Upper lobe of left lung (tissue), 6 donors: ENCODE results near the gene DOCK7. TPM values are rescaled to one million over a fixed set of nuclear protein-coding genes. Genes with fewer than 3 reads are reported as not detected.

Experiments used
- ATAC-seq, 2 donors: fragments of 200-7000 bp; cut with Tn5 transposase; one replicate each; pipeline ENCODE4 v1.9.1; 2022; ENCODE audit warnings: mild to moderate bottlenecking in 2 of 2, moderate library complexity in 2 of 2; ENCODE audit not compliant: low FRiP score in 2 of 2
- DNase-seq, 2 donors: peaks; one replicate each; pipeline ENCODE4 v3.0.0-alpha.2; 2019 to 2020
- H3K27ac ChIP-seq, 4 donors: fragments of 200-600 bp; sonication (generic); one replicate each; pipeline ENCODE4 v1.5.1; 2016 to 2019
- H3K27me3 ChIP-seq, 4 donors: fragments of 200-600 bp; sonication (generic); one replicate each; pipeline ENCODE4 v1.5.1; 2017 to 2019
- H3K36me3 ChIP-seq, 4 donors: fragments of 200-600 bp; sonication (generic); one replicate each; pipeline ENCODE4 v1.5.1; 2016 to 2019
- H3K4me1 ChIP-seq, 4 donors: fragments of 200-600 bp; sonication (generic); one replicate each; pipeline ENCODE4 v1.5.1; 2018 to 2019
- H3K4me3 ChIP-seq, 4 donors: fragments of 200-600 bp; sonication (generic); one replicate each; pipeline ENCODE4 v1.5.1; 2017 to 2019; ENCODE audit warnings: mild to moderate bottlenecking in 2 of 4, moderate library complexity in 1 of 4
- H3K9me3 ChIP-seq, 4 donors: fragments of 200-600 bp; sonication (generic); one replicate each; pipeline ENCODE4 v1.5.1; 2018 to 2019
- EP300 ChIP-seq, 4 donors: sonication (generic); formaldehyde crosslinking; IDR thresholded peaks; one replicate each; pipeline ENCODE4 v1.5.1; 2017; ENCODE audit warnings: antibody characterized with exemption in 4 of 4, control low read depth in 2 of 4
- POLR2A ChIP-seq, 4 donors: fragments of 450-650 bp; IDR thresholded peaks; one replicate each; pipeline ENCODE4 v1.5.1; 2016 to 2017; ENCODE audit warnings: antibody characterized with exemption in 4 of 4, mild to moderate bottlenecking in 2 of 4
- POLR2AphosphoS5 ChIP-seq, 2 donors: sonication (generic); formaldehyde crosslinking; IDR thresholded peaks; one replicate each; pipeline ENCODE4 v1.5.1; 2017; ENCODE audit warnings: antibody characterized with exemption in 2 of 2
- WGBS, 2 donors: methylation state at CpG; one replicate each; pipeline ENCODE4 v1.1.5; 2017 to 2018; 5-methylcytosine and 5-hydroxymethylcytosine counted together
- total RNA-seq, 6 donors: library from RNA; depleted of rRNA in 4 of 6; stranded (reverse); fragments of >200 nt in 4 of 6; gene quantifications; one replicate each; pipeline versions ENCODE4 v1.1.0 to v1.2.1, GENCODE V29; 2016 to 2021
- TF ChIP-seq, protein P1 (sequence below), 6 experiments: fragments of 450-650 bp in 4 of 6; fragments of 200-600 bp in 2 of 6; sonication (generic) in 2 of 6; IDR thresholded peaks; one replicate each; pipeline ENCODE4 v1.5.1; 2016 to 2019; ENCODE audit warnings: antibody characterized with exemption in 6 of 6
- donor health status: DM: no; HTN: no; CAD: no; lungs with moderate emphysema.
- donor health status: DM: no; HTN: yes; CAD: no; lungs with severe emphysema.

Gene DOCK7
- total RNA-seq, 6 donors from 2014 or later: 19.4 to 31.9 (median 26.4) TPM

DNA sequence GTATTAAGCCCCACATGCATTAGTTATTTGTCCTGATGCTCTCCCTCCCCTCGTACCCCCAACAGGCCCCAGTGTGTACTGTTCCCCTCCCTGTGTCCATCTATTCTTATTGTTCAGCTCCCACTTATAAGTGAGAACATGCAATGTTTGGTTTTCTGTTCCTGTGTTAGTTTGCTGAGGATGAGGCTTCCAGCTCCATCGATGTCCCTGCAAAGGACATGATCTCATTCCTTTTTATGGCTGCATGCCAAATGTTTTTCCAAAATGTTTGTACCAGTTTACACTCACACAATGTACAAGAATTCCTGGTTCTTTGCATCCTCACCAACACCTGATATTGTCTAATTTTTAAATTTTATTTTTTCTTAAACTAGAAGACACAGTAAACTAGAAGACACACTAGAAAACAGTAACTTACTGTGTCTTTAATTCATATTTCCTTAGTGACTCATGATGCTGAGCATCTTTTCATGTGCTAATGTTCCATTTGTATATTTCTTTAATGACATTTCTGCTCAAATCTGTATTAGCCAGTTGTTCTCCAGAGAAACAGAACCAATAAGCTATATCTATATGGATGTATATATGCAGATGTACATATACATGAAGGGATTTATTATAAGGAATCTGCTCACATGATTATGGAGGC lies 270.7 kb downstream of the DOCK7 start:
- H3K9me3 ChIP-seq: no peaks in the 10 kb centered on the region
- no peak overlapping the region for H3K4me3 ChIP-seq
- TF ChIP-seq POLR2AphosphoS5 (IDR thresholded peaks at IDR 0.05): no peak
- no peak for TF ChIP-seq POLR2A (IDR thresholded peaks at IDR 0.05)
- TF ChIP-seq, protein P1, sequence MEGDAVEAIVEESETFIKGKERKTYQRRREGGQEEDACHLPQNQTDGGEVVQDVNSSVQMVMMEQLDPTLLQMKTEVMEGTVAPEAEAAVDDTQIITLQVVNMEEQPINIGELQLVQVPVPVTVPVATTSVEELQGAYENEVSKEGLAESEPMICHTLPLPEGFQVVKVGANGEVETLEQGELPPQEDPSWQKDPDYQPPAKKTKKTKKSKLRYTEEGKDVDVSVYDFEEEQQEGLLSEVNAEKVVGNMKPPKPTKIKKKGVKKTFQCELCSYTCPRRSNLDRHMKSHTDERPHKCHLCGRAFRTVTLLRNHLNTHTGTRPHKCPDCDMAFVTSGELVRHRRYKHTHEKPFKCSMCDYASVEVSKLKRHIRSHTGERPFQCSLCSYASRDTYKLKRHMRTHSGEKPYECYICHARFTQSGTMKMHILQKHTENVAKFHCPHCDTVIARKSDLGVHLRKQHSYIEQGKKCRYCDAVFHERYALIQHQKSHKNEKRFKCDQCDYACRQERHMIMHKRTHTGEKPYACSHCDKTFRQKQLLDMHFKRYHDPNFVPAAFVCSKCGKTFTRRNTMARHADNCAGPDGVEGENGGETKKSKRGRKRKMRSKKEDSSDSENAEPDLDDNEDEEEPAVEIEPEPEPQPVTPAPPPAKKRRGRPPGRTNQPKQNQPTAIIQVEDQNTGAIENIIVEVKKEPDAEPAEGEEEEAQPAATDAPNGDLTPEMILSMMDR (IDR thresholded peaks at IDR 0.05): no peak
- TF ChIP-seq EP300 (IDR thresholded peaks at IDR 0.05): no peak
- ATAC-seq (no peak), DNase-seq (no peak)
- no peaks in the 10 kb centered on the region for H3K36me3 ChIP-seq
- 56 to 66% methylated on average over 2 of the region's 2 CpGs for WGBS, 2 donors
- no peaks in the 10 kb centered on the region for H3K4me1 ChIP-seq
- no peak overlapping the region for H3K27ac ChIP-seq
- no peaks in the 10 kb centered on the region for H3K27me3 ChIP-seq

DNA sequence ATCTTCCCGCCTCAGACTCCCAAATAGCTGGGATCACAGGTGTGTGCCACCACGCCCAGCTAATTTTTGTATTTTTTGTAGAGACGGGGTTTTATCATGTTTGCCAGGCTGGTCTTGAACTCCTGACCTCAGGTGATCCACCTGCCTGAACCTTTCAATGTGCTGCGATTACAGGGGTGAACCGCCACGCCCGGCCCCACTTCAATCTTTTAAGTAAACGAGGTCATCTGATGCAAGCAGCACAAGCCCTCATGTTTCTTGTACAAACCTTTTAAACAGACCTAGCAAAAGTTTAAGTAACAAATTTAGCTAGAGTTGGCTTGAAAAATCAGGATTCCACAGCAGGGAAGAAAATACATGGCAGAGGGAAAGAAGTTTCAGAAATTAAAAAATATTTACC lies 272.5 kb downstream of the DOCK7 start:
- 81 to 94% methylated on average over 8 of the region's 8 CpGs for WGBS, 2 donors
- Histone ChIP-seq H3K27ac (no peak overlapping the region), H3K4me3 (no peak overlapping the region), H3K27me3 (no peaks in the 10 kb centered on the region), H3K9me3 (no peaks in the 10 kb centered on the region), H3K36me3 (no peaks in the 10 kb centered on the region), H3K4me1 (no peaks in the 10 kb centered on the region)
- TF ChIP-seq POLR2A (IDR thresholded peaks at IDR 0.05) (no peak), EP300 (IDR thresholded peaks at IDR 0.05) (no peak), POLR2AphosphoS5 (IDR thresholded peaks at IDR 0.05) (no peak)
- TF ChIP-seq, protein P1 (IDR thresholded peaks at IDR 0.05): no peak
- DNase-seq (peak in 1 of 2 donors; percentile 51), ATAC-seq (no peak)

DNA sequence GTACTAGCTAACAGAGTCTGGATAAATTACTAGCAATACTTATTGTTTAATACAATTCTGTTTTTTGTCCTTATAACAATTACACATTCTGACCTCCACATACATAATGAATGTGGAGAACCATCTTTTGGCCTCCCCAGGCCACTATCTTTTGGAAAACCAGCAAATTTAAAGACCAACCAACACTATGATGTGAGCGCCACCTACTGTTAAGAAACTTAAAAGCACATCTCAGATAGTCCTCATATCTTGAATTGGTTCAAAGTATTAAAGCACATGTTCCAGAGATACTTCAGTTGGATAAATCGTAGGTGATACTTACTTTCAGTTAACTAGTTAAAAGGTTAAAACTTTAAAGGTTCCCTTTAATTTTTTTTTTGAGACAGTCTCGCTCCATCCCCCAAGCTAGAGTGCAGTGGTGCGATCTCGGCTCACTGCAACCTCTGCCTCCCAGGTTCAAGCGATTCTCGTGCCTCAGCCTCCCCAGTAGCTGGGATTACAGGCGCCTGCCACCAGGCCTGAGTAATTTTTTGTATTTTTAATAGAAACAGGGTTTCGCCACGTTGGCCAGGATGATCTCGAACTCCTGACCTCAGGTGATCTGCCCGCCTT lies 280.7 kb downstream of the DOCK7 start:
- Histone ChIP-seq H3K4me1 (no peaks in the 10 kb centered on the region), H3K27me3 (no peaks in the 10 kb centered on the region), H3K36me3 (no peaks in the 10 kb centered on the region), H3K9me3 (no peaks in the 10 kb centered on the region), H3K27ac (no peak overlapping the region), H3K4me3 (no peak overlapping the region)
- DNase-seq (no peak), ATAC-seq (peak in 1 of 2 donors; percentile 77)
- WGBS, 2 donors: 74 to 75% methylated on average over 12 of the region's 12 CpGs
- TF ChIP-seq, protein P1 (IDR thresholded peaks at IDR 0.05): peak; percentile 50 to 76 (median 64)
- TF ChIP-seq POLR2AphosphoS5 (IDR thresholded peaks at IDR 0.05): no peak

DNA sequence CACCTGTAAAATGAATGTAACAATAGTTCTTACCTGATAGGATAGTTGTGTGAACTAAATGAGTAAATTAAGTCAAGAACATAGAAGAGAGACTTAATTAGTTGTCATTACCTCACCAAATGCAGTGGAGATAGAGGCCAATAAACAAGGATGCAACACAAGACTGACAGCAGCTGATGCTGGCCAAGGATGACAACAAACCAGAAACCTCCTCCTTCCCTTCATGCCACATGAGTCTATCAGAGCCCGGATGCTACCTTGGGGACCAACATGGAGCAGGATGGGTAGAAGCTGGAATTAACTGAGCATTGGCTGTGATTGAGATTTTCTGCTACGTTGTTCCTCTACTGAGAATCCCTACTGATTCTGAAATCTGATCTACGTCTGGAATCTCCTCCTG lies 281.6 kb downstream of the DOCK7 start:
- ATAC-seq (no peak), DNase-seq (no peak)
- no peak overlapping the region for H3K27ac ChIP-seq
- 82 to 94% methylated on average over 3 of the region's 3 CpGs for WGBS, 2 donors
- TF ChIP-seq POLR2AphosphoS5 (IDR thresholded peaks at IDR 0.05) (no peak), EP300 (IDR thresholded peaks at IDR 0.05) (no peak), POLR2A (IDR thresholded peaks at IDR 0.05) (no peak)
- TF ChIP-seq, protein P1 (IDR thresholded peaks at IDR 0.05): no peak
- no peak overlapping the region for H3K4me3 ChIP-seq
- H3K9me3 ChIP-seq: no peaks in the 10 kb centered on the region
- no peaks in the 10 kb centered on the region for H3K27me3 ChIP-seq
- no peaks in the 10 kb centered on the region for H3K4me1 ChIP-seq
- H3K36me3 ChIP-seq: no peaks in the 10 kb centered on the region

DNA sequence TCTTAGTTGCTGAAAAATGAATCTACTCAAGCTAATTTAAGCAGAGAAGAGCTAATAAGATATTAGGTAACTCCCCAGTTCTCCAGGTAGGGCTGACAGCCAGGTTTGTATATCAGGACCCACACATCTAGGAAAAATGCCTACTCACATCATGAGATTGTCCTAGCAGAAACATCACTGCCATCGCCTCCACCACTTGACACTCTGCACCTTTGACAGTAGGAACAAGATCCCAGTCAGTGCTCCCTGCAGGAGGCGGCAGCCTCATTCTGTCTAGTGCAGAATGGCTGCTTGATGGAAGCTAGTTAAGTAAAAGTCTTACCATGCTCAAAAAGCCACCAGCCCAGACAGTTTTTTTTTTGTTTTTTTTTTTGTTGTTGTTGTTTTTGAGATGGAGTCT lies 282.9 kb downstream of the DOCK7 start:
- WGBS, 2 donors: 93 to 97% methylated on average over 2 of the region's 2 CpGs
- ATAC-seq: no peak

More for the DNA sequence above, 282.9 kb downstream of the DOCK7 start:
- H3K4me1 ChIP-seq: no peaks in the 10 kb centered on the region
- H3K27ac ChIP-seq: no peak overlapping the region
- H3K4me3 ChIP-seq: no peak overlapping the region
- H3K27me3 ChIP-seq: no peaks in the 10 kb centered on the region
- TF ChIP-seq POLR2AphosphoS5 (IDR thresholded peaks at IDR 0.05): no peak
- TF ChIP-seq EP300 (IDR thresholded peaks at IDR 0.05): no peak
- TF ChIP-seq, protein P1 (IDR thresholded peaks at IDR 0.05): no peak
- no peak for TF ChIP-seq POLR2A (IDR thresholded peaks at IDR 0.05)
- no peak for DNase-seq
- no peaks in the 10 kb centered on the region for H3K36me3 ChIP-seq
- H3K9me3 ChIP-seq: no peaks in the 10 kb centered on the region
